ENCODE results near the gene CORO2A. TPM values are rescaled to one million over a fixed set of nuclear protein-coding genes. Genes with fewer than 3 reads are reported as not detected.

The CORO2A gene, protein sequence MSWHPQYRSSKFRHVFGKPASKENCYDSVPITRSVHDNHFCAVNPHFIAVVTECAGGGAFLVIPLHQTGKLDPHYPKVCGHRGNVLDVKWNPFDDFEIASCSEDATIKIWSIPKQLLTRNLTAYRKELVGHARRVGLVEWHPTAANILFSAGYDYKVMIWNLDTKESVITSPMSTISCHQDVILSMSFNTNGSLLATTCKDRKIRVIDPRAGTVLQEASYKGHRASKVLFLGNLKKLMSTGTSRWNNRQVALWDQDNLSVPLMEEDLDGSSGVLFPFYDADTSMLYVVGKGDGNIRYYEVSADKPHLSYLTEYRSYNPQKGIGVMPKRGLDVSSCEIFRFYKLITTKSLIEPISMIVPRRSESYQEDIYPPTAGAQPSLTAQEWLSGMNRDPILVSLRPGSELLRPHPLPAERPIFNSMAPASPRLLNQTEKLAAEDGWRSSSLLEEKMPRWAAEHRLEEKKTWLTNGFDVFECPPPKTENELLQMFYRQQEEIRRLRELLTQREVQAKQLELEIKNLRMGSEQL
- total RNA-seq, result 26.1 TPM
- long read RNA-seq, full-length matches to known transcripts, result 55 of 118 reads
- long read RNA-seq, partial matches to known transcripts, result 15 of 118 reads
- long read RNA-seq, other reads (novel, unspliced or antisense), result 48 of 118 reads

- Histone ChIP-seq H3K36me3 (peaks cover 3% of the 10 kb centered on the region), H3K27me3 (ENCODE audit: low read depth) (no peaks in the 10 kb centered on the region), H3K4me3 (peak within 1 kb of the TSS; percentile 79), H3K9me3 (no peaks in the 10 kb centered on the region), H3K4me1 (peaks cover 9% of the 10 kb centered on the region), H3K27ac (peak within 1 kb of the TSS; percentile 82)
- peak; percentile 39 for TF ChIP-seq CTCF (IDR thresholded peaks at IDR 0.05)
- ATAC-seq (peak; percentile 92 to 94), DNase-seq (peak; percentile 90)
- intact Hi-C loops (cut with DNase I), result no loop called here
Observed at GRCh38 chr9:98192503-98193335, at the start of gene CORO2A. Gene CORO2A (minus strand): TSS chr9:98192637. CDS start chr9:98157660, 34,977 bp downstream.

- H3K27ac ChIP-seq, result peak overlapping the region; percentile 31
- peaks cover 42% of the 10 kb centered on the region for H3K36me3 ChIP-seq
- ATAC-seq (peak; percentile 25 to 52), DNase-seq (no peak)
- H3K27me3 ChIP-seq (ENCODE audit: low read depth), result no peaks in the 10 kb centered on the region
- intact Hi-C loops (cut with DNase I), result no loop called here
- no peaks in the 10 kb centered on the region for H3K9me3 ChIP-seq
- peaks cover 30% of the 10 kb centered on the region for H3K4me1 ChIP-seq
- no peak overlapping the region for H3K4me3 ChIP-seq
- no peak for TF ChIP-seq CTCF (IDR thresholded peaks at IDR 0.05)
Observed at GRCh38 chr9:98241357-98242300, 49.2 kb upstream of the CORO2A start.

DNA sequence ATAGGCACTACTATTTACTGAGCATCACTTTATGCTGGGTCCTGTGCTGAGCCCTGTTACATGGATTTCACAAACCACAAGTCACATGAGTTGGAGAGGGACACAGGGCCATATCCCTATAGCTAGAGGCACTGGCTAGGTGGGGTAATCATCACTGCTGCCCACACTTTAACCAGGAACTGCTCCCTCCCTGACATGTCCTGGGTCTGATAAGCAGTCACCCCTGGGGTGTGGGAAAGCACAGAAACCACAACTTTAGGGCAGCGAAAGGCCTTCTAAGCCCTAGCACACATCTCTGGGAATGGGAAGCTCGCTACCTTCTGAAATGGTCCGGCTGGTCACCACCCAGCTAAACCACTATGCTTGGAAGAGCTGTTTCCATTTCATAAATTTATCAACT lies 48.0 kb upstream of the CORO2A start:
- H3K27ac ChIP-seq, result no peak overlapping the region
- no peak for DNase-seq
- peak; percentile 76 to 82 for ATAC-seq

GRCh38 chr9:98236901-98237487 lies 44.6 kb upstream of the CORO2A start:
- intact Hi-C loops (cut with DNase I), result no loop called here
- DNase-seq (peak; percentile 62), ATAC-seq (no peak)
- Histone ChIP-seq H3K4me3 (no peak overlapping the region), H3K27ac (no peak overlapping the region), H3K27me3 (ENCODE audit: low read depth) (no peaks in the 10 kb centered on the region), H3K36me3 (peaks cover 60% of the 10 kb centered on the region), H3K4me1 (peaks cover 21% of the 10 kb centered on the region), H3K9me3 (no peaks in the 10 kb centered on the region)
- no peak for TF ChIP-seq CTCF (IDR thresholded peaks at IDR 0.05)

More for the DNA sequence above, 48.0 kb upstream of the CORO2A start:
- Histone ChIP-seq H3K9me3 (no peaks in the 10 kb centered on the region), H3K4me3 (no peak overlapping the region), H3K36me3 (peaks cover 48% of the 10 kb centered on the region), H3K4me1 (peaks cover 28% of the 10 kb centered on the region), H3K27me3 (ENCODE audit: low read depth) (no peaks in the 10 kb centered on the region)
- TF ChIP-seq CTCF (IDR thresholded peaks at IDR 0.05), result no peak
- intact Hi-C loops (cut with DNase I), result no loop called here
